ENCODE results near the gene OGDH. TPM values are rescaled to one million over a fixed set of nuclear protein-coding genes. Genes with fewer than 3 reads are reported as not detected.

The OGDH gene
- total and polyA plus RNA-seq, 10 of the 15 experiments (the other 5 are each of a cell fraction or from before 2014, with no cell fraction given): 4.1 to 103 (median 48.4) TPM

GRCh38 chr7:44622342-44623151 lies 16.1 kb downstream of the OGDH start (continued):
- TF ChIP-seq NBN (IDR thresholded peaks at IDR 0.05) (peak; percentile 19; the same call in 1 of the 2 replicates), POLR2AphosphoS5 (IDR thresholded peaks at IDR 0.05; ENCODE audit: low read length) (no peak), KLF5 (IDR thresholded peaks at IDR 0.05; ENCODE audit: partially characterized antibody) (no peak), FOXM1 (IDR thresholded peaks at IDR 0.05; ENCODE audit: low read depth, low read length) (no peak), ZNF384 (IDR thresholded peaks at IDR 0.05; ENCODE audit: borderline replicate concordance, low read depth, low read length) (no peak)

GRCh38 chr7:44624318-44624717 lies 17.9 kb downstream of the OGDH start:
- no peak overlapping the region; the same call in 1 of the 2 replicates for H3K4me2 ChIP-seq (ENCODE audit: control insufficient read depth, insufficient read depth)
- peaks cover 59% of the 10 kb centered on the region for H3K79me2 ChIP-seq (ENCODE audit: control insufficient read depth, insufficient read depth, low read length)
- ATAC-seq (no peak), DNase-seq (ENCODE audit: low read depth, low spot score) (no peak), FAIRE-seq (no peak)
- H3K36me3 ChIP-seq (ENCODE audit: control insufficient read depth in 2 of 2, insufficient read depth in 2 of 2, low read length in 1 of 2): peaks cover 16 to 20% of the 10 kb centered on the region in 2 experiments
- 80% methylated on average over 9 of the region's 9 CpGs for WGBS (ENCODE audit: insufficient coverage, insufficient replicate concordance, low lambda C conversion rate, missing lambda C conversion rate)
- ChIA-PET RAD21 (ENCODE audit: unreplicated experiment) (interaction anchor here (0.5 to 10.1 kb wide), 8 partner anchors 10 to 146 kb away, joined by 3 to 130 read pairs (median 4); partner anchors contain the start of gene OGDH), SMC1A (ENCODE audit: uncharacterized antibody, unreplicated experiment) (interaction anchor here (0.6 to 6.2 kb wide), 4 partner anchors 13 to 767 kb away, joined by 3 to 106 read pairs (median 3); no protein-coding TSS in a partner anchor), POLR2A (interaction anchor here (0.6 to 3.5 kb wide), 9 partner anchors 8 to 349 kb away, joined by 3 to 27 read pairs (median 5); no protein-coding TSS in a partner anchor), CTCF (interaction anchor here (0.7 to 2.8 kb wide), 2 partner anchors 10 to 13 kb away, joined by 4 to 18 read pairs; no protein-coding TSS in a partner anchor)
- no peak overlapping the region for H2AFZ ChIP-seq (ENCODE audit: control insufficient read depth, low read depth, low read length)
- peak overlapping the region; percentile 90 for H3K27ac ChIP-seq (ENCODE audit: control insufficient read depth, insufficient read depth)
- in situ Hi-C loops (cut with MboI) (no loop called here), intact Hi-C loops (cut with micrococcal nuclease; ENCODE audit: unreplicated experiment) (no loop called here)
- no peak overlapping the region for H3K4me3 ChIP-seq
- no peaks in the 10 kb centered on the region for H3K27me3 ChIP-seq (replicated peaks in 1 of 2; ENCODE audit: control insufficient read depth in 2 of 2, insufficient read depth in 2 of 2, low read length in 1 of 2)
- no peaks in the 10 kb centered on the region; the same call in 1 of the 2 replicates for H4K20me1 ChIP-seq (ENCODE audit: control insufficient read depth, insufficient read depth)
- no peak for TF ChIP-seq NFIC (IDR thresholded peaks at IDR 0.05; ENCODE audit: low read depth, low read length)
- TF ChIP-seq NBN (IDR thresholded peaks at IDR 0.05): no peak
- TF ChIP-seq RELA (IDR thresholded peaks at IDR 0.05; ENCODE audit: borderline replicate concordance, partially characterized antibody): no peak
- TF ChIP-seq ZNF24 (IDR thresholded peaks at IDR 0.05): no peak
- TF ChIP-seq ZNF622 (IDR thresholded peaks at IDR 0.05): no peak
- no peak for TF ChIP-seq BMI1 (IDR thresholded peaks at IDR 0.05; ENCODE audit: borderline replicate concordance)
- no peak for TF ChIP-seq CHD4 (IDR thresholded peaks at IDR 0.05)
- no peak for TF ChIP-seq MEF2A (IDR thresholded peaks at IDR 0.05; ENCODE audit: insufficient read depth, low read depth, low read length)
- TF ChIP-seq, protein P1, sequence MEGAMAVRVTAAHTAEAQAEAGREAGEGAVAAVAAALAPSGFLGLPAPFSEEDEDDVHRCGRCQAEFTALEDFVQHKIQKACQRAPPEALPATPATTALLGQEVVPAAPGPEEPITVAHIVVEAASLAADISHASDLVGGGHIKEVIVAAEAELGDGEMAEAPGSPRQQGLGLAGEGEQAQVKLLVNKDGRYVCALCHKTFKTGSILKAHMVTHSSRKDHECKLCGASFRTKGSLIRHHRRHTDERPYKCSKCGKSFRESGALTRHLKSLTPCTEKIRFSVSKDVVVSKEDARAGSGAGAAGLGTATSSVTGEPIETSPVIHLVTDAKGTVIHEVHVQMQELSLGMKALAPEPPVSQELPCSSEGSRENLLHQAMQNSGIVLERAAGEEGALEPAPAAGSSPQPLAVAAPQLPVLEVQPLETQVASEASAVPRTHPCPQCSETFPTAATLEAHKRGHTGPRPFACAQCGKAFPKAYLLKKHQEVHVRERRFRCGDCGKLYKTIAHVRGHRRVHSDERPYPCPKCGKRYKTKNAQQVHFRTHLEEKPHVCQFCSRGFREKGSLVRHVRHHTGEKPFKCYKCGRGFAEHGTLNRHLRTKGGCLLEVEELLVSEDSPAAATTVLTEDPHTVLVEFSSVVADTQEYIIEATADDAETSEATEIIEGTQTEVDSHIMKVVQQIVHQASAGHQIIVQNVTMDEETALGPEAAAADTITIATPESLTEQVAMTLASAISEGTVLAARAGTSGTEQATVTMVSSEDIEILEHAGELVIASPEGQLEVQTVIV (IDR thresholded peaks at IDR 0.05; ENCODE audit: borderline replicate concordance, partially characterized antibody): no peak
- no peak for TF ChIP-seq ZNF217 (IDR thresholded peaks at IDR 0.05)
- TF ChIP-seq SIX5 (IDR thresholded peaks at IDR 0.05; ENCODE audit: low read depth, low read length, severe bottlenecking): no peak
- no peak for TF ChIP-seq BCLAF1 (IDR thresholded peaks at IDR 0.05)
- H3K9me3 ChIP-seq (replicated peaks; ENCODE audit: control insufficient read depth, insufficient read depth, low read length): no peaks in the 10 kb centered on the region
- no TSS peak for BruUV-seq (replicated peaks)
- H3K9ac ChIP-seq (ENCODE audit: control insufficient read depth, insufficient read depth, low read length): no peak overlapping the region; the same call in 1 of the 2 replicates
- peaks cover 38% of the 10 kb centered on the region for H3K4me1 ChIP-seq (ENCODE audit: control insufficient read depth, insufficient read depth, low read length)
